Measurements from ENCODE around the gene S100A8.
A peak's percentile ranks its signal among the peaks of the same experiment; 100 is the strongest.
"Not testable (repeated sequence)": the region's sequence is repeated elsewhere in the genome, so short reads cannot be mapped to it uniquely, and the experiment has no call there.

Gene S100A8

GRCh38 chr1:153360592-153361479, 30.0 kb downstream of the S100A8 start:
- DNase-seq = no peak

- no peak for DNase-seq
Measured at GRCh38 chr1:153360190-153360589, 30.7 kb downstream of the S100A8 start.

GRCh38 chr1:153359241-153359640, 31.6 kb downstream of the S100A8 start:
- no peak for DNase-seq

DNA sequence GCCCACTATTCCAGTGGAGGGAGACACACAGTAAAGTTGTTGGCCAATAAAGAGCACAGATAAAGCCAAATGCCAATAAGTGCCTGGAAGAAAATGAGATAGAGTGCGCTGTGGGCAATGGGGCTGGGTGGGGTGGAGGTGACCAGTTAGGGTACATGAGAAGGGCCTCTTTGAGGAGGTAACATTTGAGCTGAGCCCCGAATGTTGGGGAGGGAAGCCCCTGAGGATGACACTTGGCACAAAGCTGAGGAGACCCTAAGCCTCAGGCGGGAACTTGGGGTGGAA, 32.2 kb downstream of the S100A8 start:
- no peak for DNase-seq

- peak in 1 of 2 experiments; percentile 52 for DNase-seq
Measured at GRCh38 chr1:153357853-153358690, 32.8 kb downstream of the S100A8 start, which contains the start of gene S100A9. S100A9 (plus strand) TSS chr1:153357854; CDS start chr1:153358284, 430 bp downstream.

DNA sequence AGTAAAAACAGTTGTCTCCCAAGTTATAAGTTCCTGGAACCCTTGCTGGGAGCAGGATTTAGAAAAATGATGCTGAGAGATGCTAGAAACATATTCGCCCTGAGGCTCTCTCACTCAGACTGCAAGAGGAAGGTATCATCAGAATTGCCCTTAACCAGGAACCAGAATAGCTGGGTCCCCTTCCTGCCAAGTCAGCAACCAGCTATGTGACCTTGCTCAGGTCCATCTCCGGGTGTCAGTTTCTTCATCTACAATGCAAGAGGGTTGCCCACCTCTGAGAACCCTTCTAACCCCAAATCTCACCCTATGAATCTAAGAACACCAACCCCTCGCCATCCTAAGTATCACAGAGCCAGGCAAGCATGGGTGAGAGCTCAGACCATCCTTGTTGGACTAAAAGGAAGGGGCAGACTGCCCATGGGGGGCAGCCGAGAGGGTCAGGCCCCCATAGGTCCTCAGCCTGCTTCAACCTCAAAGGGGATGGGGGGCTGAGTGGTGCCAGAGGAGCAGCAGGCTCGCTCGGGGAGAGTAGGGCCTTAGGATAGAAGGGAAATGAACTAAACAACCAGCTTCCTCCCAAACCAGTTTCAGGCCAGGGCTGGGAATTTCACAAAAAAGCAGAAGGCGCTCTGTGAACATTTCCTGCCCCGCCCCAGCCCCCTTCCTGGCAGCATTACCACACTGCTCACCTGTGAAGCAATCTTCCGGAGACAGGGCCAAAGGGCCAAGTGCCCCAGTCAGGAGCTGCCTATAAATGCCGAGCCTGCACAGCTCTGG, 33.6 kb downstream of the S100A8 start:
- DNase-seq = peak; percentile 36 to 52

DNA sequence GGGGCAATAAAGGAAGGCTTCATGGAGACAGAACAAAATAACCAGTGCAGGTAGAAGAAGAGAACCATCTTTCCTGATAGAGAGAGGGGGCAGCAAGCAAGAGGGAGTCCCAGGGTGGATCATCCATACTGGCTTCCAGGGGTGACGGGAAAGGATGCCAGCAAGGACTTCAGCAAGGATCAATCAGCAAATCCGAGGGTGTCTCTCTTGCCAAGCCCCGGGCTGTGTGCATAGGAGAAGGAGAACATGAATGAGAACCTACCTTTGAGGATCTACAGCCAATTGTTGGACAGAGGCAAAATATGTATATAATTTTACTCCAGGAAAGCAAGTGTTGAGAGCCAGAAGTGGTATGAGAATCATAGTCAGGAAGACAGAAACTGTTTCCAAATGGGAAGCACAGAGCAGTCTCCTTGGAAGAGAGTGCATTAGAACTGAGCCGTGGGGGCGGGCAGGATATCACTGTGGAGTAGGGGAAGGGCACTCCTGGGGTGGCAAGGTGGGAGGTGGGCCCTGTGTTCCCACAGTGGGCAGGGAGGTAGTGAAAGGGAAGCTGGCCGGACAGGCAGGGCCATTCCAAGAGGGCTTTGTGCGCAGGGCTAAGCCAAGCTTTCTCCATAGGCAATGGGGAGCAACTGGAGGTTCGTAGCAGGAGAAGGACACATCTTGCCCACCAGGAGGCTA, 34.3 kb downstream of the S100A8 start:
- DNase-seq = no peak

GRCh38 chr1:153355445-153356071, 35.3 kb downstream of the S100A8 start:
- DNase-seq = peak; percentile 80 to 84

DNA sequence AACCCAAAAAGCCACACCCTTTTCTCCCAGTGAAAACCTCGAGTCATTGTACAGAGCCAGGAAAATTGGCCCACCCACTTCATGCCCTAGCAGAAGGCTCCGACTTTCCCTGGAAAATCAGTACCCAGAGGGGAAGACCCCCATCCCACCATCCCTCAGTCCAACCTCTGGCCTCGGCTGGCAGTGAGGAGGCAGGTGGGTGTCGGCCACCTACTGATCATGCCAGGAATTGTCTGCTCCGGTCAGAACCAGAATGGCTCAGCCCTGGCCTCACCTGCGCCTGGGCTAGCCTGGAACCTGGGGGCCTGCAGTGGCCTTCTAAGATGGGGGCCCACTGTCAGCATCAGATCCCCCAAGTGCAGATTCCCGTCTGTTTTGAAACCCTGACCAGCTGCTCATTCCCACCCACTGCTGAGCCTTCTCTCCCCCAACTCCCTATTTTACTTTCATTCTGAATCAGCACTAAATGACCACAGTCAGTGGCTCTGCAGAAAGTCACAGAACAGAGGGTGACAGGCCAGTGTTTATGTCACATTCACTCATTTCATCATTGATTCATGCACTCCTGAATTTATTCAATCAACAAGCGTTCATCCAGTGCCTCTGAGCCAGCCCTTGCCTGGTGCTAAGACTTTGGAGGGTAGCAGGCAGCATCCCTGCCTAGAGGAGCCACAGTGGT, 36.2 kb downstream of the S100A8 start:
- DNase-seq = no peak

DNA sequence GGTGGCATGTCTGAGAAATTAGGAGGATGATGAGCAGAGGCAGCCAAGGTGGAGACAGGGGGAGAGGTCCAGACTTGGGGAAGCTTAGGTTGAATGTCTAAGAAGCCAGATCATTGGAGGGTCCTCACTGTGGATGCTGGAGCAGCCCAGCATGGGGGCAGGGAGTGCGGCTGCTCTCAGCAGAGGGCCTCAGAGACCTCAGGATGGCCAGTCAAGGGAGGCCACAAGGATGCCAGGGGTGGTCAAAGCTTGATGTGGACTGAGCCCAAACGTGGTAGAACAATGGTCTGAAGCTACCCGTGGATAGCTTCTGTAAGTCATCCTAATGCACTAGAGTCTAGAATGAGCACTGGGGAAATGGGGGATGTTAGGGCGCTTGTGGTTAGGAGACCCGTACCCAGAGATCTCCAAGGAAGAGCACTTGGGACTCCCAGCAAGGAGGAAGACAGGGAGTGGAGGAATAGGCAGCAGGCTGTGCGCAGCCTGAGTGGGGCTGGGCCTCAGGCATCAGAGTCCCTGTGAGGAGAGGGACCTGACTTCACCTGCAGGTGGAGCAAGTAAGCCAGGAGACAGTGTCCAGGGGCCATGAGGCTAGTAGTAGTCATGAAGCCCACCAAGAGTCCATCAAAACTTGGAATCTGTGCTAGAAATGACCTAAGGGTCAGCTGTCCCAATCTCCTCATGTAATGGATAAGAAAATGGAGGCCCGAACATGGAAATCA, 37.5 kb downstream of the S100A8 start:
- peak in 1 of 2 experiments; percentile 21 for DNase-seq

DNA sequence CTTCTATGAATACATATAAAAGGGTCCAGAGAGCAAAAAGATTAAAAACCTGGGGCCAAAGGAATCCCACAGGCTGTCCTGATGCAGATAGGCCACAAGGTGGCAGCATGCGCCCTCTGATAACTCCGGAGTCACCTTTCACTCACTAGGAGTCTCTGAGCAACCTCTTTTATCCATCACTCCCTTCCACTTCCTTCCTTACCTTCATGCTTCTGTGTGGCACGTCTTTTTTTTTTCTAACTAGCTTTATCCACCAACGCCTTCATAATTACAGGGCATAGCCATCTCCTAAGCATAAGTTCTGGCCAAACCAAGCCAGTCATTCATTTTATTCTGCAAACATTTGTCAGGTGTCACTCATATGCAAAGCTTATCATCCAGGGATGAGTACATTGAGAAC, 38.4 kb downstream of the S100A8 start:
- DNase-seq = peak; percentile 84 to 87

GRCh38 chr1:153350321-153350957, 40.4 kb downstream of the S100A8 start:
- DNase-seq = no peak

GRCh38 chr1:153349363-153350320, 41.2 kb downstream of the S100A8 start:
- no peak for DNase-seq

- no peak for DNase-seq
Measured at GRCh38 chr1:153348511-153349362, 42.1 kb downstream of the S100A8 start, which contains the start of gene PGLYRP4. PGLYRP4 (minus strand) TSS chr1:153348841; CDS start chr1:153347932, 909 bp downstream.

- no peak for DNase-seq
Measured at GRCh38 chr1:153347856-153348255, 43.0 kb downstream of the S100A8 start.

- not testable (repeated sequence) for DNase-seq
Measured at GRCh38 chr1:153347049-153347448, 43.8 kb downstream of the S100A8 start.

GRCh38 chr1:153346077-153346723, 44.7 kb downstream of the S100A8 start:
- DNase-seq = no peak
